ENCODE results near the gene TMEM217.
"Not testable (repeated sequence)": the region's sequence is repeated elsewhere in the genome, so short reads cannot be mapped to it uniquely, and the experiment has no call there.

TMEM217 gene

DNA sequence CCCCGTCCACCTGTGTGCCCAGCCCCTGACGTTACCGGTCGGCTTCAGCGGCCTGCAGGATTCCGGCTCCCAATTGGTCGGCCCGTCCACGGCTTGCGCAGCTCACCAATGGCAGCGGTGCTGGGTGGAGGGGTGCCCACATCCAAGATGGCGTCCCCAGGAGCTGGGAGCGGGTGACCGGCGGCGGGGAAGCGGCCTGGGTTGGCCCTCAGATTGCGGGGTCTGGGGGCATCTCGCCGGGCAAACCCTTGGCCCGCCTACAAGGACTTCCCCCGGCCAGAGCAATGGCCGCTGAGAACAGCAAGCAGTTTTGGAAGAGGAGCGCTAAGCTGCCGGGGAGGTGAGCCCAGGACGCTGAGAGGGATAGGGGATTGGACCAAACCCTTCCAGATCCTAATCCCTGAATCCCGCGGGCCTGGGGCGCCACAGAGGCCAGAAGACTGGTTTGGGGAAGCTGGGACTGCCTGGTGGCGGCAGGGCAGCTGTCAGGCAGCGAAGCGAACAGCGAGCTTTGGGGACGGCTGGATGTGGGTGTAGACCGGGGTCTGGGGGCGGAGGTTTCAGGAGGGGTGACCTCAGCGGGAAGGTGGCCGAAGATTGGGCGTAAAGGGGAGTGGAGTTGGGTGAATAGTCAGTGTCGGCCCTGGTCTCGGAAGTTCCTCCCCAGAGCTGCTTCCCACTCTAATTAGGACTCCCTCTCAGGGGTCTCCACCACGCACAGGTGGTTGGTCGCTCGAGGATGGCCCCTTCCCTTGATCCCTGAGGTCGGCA, at the start of gene TMEM217, which contains the start of gene TBC1D22B:
TMEM217 (minus strand) TSS at position 511 of the 771 bp plus-strand sequence. CDS start 39,114 bp downstream, outside the sequence.
TBC1D22B (plus strand) TSS at position 139 of the 771 bp plus-strand sequence; CDS start at position 285, 146 bp downstream.
- DNase-seq (ENCODE audit: low spot score): peak; percentile 99

DNA sequence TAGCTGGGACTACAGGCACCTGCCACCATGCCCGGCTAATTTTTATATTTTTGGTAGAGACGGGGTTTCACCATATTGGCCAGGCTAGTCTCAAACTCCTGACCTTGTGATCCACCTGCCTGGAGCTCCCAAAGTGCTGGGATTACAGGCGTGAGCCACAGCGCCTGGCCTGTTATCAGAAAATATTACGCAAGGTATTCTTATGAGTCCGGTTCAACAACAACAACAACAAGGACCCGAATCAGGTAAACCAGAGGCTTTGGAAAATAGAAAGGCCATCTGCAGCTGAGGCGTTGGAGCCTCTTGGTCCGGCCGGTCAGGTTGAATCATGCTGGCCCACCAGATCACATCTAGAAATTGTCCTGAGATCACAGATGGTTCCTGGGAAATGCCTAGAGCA, 49.5 kb upstream of the TMEM217 start:
- DNase-seq (ENCODE audit: low spot score): not testable (repeated sequence)

DNA sequence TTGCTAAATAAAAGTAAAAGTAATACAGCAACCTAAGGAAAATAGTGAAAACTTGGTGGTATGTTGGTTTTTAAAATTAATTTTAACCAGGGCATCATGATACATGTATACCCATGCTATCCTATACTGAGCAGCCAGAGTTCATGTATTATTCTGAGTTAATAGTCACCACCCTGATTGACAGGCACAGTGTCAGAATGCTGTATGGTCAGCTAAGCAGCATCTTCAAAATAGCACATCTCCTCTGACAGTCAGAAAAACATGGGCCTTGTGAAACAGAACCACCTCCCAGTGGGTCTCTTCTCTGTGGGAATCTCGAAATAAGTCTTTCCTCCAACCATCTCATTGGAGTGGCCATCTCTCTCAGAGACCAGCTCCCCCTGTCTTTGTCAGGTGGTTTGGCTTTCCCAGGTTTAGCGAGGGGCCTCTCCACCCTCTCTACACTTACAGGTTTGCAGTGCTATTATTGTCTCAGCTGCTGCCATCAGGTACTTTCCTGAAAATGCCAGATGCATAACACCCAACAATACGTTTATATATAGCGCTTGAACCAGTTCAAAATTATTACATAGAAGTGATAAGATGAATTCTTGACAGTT, 48.8 kb upstream of the TMEM217 start:
- DNase-seq (ENCODE audit: low spot score): no peak

DNA sequence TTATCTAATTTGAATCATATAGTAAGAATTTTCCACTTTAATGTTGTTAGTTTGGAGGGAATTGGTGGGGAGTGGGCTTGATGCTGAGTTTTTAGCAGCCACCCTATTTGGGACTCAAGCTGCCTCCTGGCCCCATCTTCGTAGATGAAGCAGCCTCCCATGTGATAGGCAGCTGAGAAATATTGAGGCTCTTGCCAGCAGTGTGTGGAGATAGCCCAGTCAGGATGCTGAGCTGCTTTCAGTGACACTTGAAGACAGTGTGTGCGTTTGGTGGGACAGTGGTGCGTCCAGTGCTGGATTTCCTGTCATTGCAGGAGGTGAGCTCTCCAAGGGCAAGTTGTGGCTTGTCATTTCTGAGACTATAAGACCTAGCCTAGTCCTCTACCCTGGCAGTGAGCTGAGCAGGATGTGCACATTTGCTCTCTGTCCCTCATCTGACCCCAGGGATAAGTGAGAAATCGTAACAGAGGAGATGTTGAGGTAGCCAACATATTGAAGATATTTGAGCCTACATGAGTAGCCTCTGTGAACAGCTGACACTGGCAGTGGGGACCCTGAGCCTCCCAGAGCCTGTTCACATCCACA, 48.0 kb upstream of the TMEM217 start:
- DNase-seq (ENCODE audit: low spot score): no peak

DNA sequence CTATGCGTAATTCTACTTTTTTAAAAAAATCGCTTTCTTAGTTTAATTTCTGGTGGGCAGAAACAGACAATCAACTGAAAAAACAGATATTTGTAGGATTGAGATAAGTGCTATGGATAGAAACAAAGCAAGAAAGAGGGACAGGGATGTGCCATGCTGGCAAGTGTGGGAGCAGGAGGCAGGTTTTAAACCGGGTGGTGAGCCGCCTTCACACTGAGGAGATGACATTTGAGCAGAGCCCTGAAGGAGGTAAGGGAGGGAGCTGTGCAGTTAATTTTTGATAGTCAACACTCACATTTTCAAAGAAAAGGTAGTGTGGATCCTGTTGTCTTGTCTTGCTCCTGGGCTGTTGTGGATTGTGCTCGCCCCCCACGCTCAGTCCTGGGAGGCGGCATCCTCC, 46.8 kb upstream of the TMEM217 start:
- no peak for DNase-seq (ENCODE audit: low spot score)

DNA sequence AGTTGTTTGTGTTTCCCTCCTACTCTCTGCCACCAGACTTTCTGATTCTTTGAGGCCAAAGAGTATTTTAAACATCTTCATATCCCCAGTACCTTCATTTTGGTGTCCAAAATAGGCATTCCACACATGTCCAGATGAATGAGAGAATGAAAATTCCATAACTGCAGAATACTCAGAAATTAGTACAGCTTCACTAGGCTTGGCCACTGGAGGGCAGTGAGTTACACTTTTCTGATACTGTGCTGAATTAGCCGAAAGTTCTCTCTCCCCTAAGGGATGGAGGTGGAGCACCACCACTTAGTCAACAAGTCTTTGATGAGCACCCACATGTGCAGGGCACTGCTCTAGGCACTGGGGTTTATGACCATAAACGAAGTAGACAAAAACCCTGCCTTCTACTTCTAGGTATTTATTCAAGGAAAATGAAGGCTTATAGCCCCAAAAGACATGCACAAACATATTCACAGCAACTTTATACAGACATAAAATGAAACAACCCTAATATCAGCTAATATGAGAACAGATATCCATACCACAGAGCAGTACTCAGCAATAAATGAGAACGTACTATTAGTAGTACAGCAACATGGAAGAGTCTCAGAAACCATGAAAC, 46.1 kb upstream of the TMEM217 start:
- DNase-seq (ENCODE audit: low spot score): peak; percentile 75

DNA sequence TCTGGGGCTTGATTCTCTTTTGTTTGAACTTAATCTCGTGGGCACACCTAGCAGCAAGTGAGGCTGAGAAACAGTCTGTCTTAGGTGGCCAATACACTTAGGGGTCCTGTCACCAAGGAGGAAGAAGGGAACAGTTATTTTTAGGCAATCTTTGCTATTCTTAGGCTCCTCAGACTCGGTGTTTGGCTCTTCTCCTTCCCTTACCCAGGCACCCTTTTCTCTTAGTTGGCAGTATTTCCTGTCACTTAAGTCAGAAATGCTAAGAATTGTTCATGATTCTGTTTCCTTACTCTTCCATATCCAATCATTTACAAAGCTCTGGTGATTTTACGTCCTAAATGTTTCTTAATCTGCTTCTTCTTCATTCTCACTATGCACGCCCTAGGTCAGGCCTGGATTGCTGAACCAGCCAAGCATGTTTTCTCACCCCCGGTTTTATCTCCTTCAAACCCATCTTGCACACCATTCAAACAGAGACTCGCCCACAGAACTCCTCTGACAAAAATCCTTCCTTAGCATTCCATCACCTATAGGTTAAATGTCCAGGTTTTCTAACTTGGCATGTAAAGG, 45.2 kb upstream of the TMEM217 start:
- DNase-seq (ENCODE audit: low spot score): no peak

DNA sequence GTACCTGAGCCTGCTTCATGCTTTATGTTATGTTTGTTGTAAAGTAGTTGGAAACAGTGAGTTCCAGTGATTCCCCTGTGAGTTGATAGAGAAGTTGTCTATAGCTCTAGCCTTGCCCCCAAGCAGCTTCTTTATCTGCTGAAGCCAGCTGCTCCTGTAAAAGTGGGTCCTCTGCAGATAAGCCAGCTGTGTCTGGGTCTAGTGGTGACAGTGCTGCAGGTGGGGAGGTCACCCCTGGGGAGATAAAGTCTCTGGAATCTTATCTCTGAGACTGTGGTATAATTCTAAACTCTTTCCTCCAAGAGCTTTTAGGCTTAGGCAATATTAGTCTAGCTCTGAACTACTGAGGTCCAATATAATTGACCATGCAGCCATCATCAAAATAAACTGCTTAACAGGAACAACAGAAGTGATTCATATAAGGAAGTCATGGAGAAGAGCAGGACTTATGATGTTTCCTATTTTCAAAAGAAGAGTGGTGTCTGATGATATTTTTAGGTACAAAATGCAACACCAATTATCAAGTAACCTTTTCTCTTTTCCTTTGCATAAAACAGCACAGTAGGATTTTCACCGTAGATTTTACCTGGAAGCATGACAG, 44.2 kb upstream of the TMEM217 start:
- no peak for DNase-seq (ENCODE audit: low spot score)

DNA sequence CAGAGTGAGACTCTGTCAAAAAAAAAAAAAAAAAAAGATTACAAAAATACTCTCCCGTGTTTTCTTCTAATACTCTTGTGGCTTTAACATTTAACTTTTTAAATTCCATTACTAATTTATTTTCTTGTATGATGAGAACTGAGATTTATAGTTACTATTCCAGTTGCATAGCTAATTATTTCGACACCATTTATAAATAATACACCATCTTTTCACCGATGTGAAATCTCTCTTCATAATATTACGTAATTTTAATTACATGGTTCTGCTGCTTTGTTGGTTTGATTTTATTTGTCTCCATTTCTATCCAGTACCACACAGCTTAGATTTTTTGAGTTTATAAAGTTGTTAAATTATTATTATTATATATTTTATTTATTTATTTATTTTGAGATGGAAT, 42.0 kb upstream of the TMEM217 start:
- no peak for DNase-seq (ENCODE audit: low spot score)

DNA sequence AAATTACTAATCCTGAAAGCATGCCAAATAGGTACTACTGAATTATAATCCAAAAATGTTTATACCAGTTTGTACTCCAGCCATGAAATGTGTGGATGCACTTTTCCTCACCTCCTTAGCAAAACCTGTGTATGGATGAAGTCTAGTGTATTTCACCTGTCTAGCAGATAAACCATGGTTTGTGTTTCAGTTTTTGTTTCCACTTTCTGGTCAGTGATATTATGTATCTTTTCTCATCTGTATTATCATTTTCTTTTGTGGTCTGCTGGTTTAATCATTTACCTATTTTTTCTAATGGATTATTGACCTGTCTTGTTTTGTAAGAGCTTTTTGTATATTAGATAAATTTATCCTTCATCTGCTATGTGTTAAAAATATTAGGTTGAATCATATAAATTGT, 41.0 kb upstream of the TMEM217 start:
- no peak for DNase-seq (ENCODE audit: low spot score)

DNA sequence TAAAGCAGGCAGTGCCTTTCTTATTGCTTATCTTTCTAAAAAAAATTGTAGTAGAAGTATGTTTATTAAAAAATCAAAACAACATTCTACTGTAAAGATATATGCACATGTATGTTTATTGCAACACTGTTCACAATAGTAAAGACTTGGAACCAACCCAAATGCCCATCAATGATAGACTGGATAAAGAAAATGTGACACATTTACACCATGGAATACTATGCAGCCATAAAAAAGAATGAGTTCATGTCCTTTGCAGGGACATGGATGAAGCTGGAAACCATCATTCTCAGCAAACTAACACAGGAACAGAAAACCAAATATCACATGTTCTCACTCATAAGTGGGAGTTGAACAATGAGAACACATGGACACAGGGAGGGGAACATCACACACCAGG, 39.7 kb upstream of the TMEM217 start:
- DNase-seq (ENCODE audit: low spot score): not testable (repeated sequence)

DNA sequence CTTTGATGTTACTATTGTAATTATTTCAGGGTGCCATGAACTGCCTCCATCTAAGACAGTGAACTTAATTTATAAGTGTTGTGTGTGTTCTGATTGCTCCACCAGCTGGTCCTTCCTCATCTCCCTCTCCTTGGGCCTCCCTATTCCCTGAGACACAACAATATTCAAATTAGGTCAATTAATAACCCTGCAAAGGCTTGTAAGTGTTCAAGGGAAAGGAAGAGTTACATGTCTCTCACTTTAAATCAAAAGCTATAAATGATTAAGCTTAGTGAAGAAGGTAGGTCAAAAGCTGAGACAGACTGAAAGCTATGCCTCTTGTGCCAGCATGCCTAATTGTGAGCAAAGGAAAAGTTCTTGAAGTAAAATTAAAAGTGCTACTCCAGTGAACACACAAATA, 35.5 kb upstream of the TMEM217 start:
- DNase-seq (ENCODE audit: low spot score): no peak

DNA sequence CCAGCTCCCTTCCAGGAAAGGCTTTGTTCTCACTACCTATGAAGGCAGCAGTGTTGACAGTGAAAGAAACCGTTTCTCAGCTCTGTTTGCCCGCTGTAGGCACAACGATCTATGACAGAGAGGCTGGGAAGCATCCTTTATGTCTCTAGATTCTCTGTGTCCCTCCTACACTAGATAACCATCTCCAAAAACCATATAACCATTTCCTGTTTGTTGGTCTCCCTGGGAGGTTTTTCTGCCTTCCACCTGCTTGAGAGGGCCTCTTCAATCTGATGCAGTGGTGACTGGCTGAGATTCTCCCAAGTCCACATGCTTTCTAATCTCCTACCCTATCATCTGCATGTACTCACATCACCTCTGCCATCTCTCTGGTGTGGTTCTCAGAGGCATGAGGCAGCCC, 32.0 kb upstream of the TMEM217 start:
- no peak for DNase-seq (ENCODE audit: low spot score)

DNA sequence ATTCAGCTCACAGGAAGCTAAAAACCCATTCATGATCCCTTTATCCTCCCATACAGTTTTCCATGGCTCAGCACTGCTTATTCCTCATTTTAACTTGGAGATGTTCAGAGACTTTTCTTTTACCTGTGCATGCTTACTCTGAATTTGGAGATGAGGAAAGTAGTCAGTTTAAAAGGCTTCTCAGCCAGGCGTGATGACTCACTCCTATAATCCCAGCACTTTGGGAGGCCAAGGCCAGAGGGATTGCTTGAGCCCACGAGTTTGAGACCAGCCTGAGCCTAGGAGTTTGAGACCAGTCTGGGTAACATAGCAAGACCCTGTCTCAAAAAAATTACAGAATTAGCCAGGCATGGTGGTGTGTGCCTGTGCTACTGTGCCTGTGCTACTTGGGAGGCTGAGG, 30.3 kb upstream of the TMEM217 start:
- no peak for DNase-seq (ENCODE audit: low spot score)

DNA sequence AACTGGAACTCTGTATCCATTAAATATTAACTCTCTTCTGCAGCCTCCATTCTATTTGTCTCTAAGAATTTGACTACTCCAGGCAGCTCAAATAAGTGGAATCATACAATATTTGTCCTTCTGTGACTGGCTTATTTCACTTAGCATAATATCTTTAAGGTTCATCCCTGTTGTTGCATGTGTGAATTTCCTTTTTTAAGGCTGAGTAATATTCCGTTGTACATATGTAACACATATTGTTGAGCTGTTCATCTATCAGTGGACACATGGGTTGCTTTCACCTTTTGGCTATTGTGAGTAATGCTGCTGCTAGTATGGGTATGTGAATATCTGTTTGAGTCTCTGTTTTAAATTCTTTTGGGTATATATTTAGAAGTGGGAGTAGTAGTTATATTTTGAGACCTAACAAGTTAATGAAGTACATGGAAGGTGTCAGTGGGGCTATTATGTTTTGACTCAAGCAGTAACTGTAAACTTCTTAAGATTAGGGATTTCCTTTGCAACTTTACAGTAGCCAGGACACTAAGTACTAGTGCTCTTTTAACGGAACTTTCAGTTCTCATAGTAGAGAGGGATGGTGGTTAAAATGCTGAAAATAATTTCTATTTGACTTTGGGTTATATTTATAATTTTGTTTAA, 29.7 kb upstream of the TMEM217 start:
- no peak for DNase-seq (ENCODE audit: low spot score)

DNA sequence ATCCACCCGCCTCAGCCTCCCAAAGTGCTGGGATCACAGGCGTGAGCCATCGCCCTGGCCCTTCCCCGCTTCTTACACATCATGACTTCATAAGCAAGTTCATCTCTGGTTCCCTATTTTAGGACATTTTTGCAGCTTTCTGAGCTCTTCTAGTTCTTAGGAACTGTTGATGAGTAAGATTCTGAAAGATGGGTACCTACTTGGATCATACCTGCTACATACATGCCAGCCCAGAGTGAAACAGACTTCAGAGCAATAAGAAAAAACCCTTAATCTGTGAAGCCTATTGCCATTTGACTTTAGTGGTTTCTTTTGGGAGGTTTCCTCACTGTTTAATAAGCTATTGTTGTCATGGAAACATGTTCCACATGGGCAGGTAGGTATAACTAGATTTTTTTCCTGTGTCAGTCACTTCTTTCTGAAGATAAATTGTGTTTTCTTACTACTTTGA, 27.9 kb upstream of the TMEM217 start:
- DNase-seq (ENCODE audit: low spot score): no peak

DNA sequence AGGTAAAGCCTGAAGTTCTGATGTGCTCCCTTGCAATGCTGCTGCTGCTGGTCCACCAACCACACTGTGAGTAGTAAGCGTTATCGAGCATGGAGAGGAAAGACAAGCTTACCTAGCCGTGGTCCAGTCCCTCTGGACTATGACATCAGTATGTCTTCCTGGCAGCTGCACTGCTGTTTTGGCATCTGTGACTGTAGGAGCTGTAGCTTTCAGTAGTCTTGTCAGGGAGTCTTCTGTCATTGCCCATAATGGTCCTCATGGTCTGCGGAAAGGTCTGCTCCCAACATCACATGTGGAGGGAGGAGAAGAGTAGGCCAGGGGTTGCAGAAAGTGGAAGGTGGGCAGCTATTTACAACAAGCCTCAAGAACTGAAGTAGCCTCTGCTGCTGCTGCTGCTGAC, 26.8 kb upstream of the TMEM217 start:
- no peak for DNase-seq (ENCODE audit: low spot score)

DNA sequence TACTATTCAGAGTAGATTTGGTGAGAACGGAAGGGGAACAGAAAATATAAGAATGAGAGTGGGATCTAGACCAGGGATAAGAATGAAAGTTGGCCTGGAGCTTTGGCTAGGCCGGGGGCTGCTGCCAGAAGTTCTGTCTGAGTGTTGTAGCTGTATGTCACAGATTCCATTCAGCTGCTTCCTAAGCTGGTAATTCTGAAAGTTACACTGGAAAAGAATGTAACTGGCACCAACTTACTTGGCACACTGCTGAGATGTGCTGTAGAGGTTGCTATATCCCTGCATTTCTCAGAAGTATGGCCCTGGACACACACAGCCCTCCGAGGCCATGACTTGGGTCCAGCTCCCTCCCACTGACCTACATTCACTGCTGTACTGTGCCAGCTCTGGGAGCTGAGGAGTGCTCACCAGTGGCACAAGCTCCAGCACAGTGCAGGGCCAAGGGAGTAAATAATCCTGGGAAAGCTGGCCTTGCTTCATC, 25.8 kb upstream of the TMEM217 start:
- DNase-seq (ENCODE audit: low spot score): peak; percentile 51

DNA sequence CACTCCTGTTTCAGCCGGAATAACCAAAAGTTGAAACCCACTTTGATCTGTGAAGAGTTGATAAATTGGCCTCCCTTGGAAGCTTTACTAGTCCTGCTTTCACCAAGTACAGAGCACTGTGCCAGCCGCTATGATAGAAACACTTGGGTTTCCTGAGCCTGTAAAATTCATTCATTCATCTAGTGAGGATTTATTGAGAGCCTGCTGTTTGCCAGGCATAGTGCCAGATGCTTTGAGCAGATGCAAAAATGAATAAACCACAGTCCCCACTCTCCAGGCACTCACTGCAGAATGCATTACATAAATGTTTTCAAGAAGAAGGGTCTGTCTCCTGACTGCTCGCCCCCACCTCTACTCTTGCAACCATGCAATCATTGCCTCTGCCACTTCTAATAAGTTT, 25.3 kb upstream of the TMEM217 start:
- no peak for DNase-seq (ENCODE audit: low spot score)

DNA sequence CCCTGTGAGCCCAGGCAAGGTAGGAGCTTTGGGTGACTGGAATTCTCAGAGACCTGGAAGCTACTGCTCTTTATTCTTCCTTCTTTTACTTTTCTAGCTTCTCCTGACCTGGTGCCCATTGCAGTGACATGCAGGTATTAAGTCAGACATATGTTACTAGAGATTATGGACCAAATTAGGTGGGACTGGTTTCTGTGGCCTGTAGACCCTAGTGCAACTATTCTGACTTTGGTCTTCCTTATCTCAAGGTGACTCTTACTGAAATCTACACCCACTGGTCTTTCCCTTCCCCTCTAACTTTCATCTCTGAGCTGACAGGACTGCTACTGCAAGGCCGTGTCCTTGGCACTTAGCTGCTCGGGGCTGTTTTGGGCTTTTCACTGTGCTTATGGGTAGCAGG, 24.4 kb upstream of the TMEM217 start:
- DNase-seq (ENCODE audit: low spot score): no peak

DNA sequence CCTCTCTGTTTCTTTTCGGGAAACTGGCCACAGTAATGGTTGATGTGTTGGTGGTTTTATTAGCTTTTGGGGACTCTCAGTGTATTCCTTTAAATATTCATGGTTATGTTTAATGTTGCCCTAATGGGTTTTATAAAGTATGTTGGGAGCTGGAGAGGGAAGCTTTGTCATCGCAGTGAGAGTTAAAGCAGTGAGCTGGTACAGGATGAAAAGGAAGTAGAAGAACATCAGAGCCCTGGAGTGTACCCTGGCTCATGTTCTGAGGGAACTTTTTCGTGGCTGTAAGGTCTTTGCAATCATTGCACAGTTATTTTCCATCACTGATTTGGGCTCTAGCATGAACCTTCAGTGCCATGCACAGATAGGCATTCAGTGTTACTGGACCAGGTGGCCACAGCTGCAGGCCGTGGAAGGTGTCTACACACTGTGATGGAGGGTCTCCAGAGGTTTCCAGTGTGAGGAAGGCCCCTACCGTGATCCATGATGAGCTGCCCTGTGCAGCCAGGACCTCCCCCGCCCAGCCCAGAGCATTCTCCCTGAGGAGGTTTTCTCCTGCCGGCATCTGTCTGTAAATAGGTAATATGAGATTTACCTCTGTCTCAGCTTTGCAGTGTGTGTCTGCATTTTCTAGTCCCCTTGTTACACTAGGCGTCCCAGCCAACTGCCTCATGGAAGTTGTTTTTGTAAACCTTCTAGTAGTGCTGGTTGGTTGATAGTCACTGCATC, 22.4 kb upstream of the TMEM217 start:
- DNase-seq (ENCODE audit: low spot score): no peak

All from AG20443 (cell line).